IMR-90 (cell line): ENCODE data around the gene PRODH. TPM values are rescaled to one million over a fixed set of nuclear protein-coding genes. Genes with fewer than 3 reads are reported as not detected.

Source experiments
- ATAC-seq: fragments of 200-7000 bp; cut with Tn5 transposase; 2 replicates; pipeline ENCODE4 v1.9.1; 2020; ENCODE audit warnings: low read depth, mild to moderate bottlenecking, moderate library complexity
- BruUV-seq: library from RNA; stranded (reverse); fragments of 400-500 nt; replicated peaks from 2 replicates; lab custom pipeline; 2021; lab: Mats Ljungman, UMichigan
- CTCF ChIA-PET: fragments of 300-600 bp; formaldehyde crosslinking; extraction: SDS; loops from one replicate; lab custom pipeline; 2021; ENCODE audit warnings: antibody characterized with exemption; lab: Yijun Ruan, JAX
- POLR2A ChIA-PET: fragments of 300-600 bp; sonication (Branson Sonifier 250); formaldehyde crosslinking; loops from one replicate; lab custom pipeline; 2022; ENCODE audit warnings: antibody characterized with exemption; ENCODE audit not compliant: unreplicated experiment; lab: Charles Lee
- DNase-seq: peaks from one replicate; pipeline ENCODE4 v3.0.0; 2013
- H2AFZ ChIP-seq: replicated peaks from 2 replicates; pipeline ENCODE3; 2013; ENCODE audit warnings: low read length, mild to moderate bottlenecking; ENCODE audit not compliant: poor library complexity
- H2AK5ac ChIP-seq: 2 replicates; pipeline ENCODE4 v1.6.1; 2013; ENCODE audit warnings: low read depth, low read length, inconsistent platforms
- H2AK9ac ChIP-seq: replicated peaks from 2 replicates; pipeline ENCODE3; 2013; ENCODE audit warnings: mild to moderate bottlenecking, low read depth, low read length, moderate library complexity; ENCODE audit not compliant: poor library complexity
- H2BK120ac ChIP-seq: 2 replicates; pipeline ENCODE4 v1.6.1; 2013; ENCODE audit warnings: low read depth, low read length, inconsistent platforms
- H2BK15ac ChIP-seq: 3 replicates; pipeline ENCODE4 v1.6.1; 2013; ENCODE audit warnings: low read depth, low read length, inconsistent platforms
- H2BK20ac ChIP-seq: 2 replicates; pipeline ENCODE4 v1.6.1; 2013; ENCODE audit warnings: low read depth, mild to moderate bottlenecking, inconsistent platforms, low read length, moderate library complexity
- H2BK5ac ChIP-seq: 2 replicates; pipeline ENCODE4 v1.6.1; 2013; ENCODE audit warnings: mild to moderate bottlenecking, low read depth, low read length, inconsistent platforms; ENCODE audit not compliant: poor library complexity, severe bottlenecking
- H3K14ac ChIP-seq: replicated peaks from 2 replicates; pipeline ENCODE4 v1.6.1; 2013; ENCODE audit warnings: low read depth, low read length, inconsistent platforms
- H3K18ac ChIP-seq: 2 replicates; pipeline ENCODE4 v1.6.1; 2013; ENCODE audit warnings: low read depth, low read length, control low read depth
- H3K23ac ChIP-seq: 2 replicates; pipeline ENCODE4 v1.6.1; 2013; ENCODE audit warnings: low read depth, low read length, inconsistent platforms
- H3K27ac ChIP-seq: 2 replicates; pipeline ENCODE4 v1.5.1; 2013; ENCODE audit warnings: mild to moderate bottlenecking, control low read depth, low read length; ENCODE audit not compliant: insufficient read depth
- H3K27me3 ChIP-seq: 2 replicates; pipeline ENCODE4 v1.6.1; 2013; ENCODE audit warnings: low read length; ENCODE audit not compliant: control insufficient read depth, insufficient read depth
- H3K36me3 ChIP-seq: 2 replicates; pipeline ENCODE4 v1.6.1; 2013; ENCODE audit warnings: low read length, mixed read lengths; ENCODE audit not compliant: control insufficient read depth, insufficient read depth
- H3K4ac ChIP-seq: 2 replicates; pipeline ENCODE4 v1.6.1; 2013; ENCODE audit warnings: low read depth, low read length, inconsistent platforms
- H3K4me1 ChIP-seq: 2 replicates; pipeline ENCODE4 v1.6.1; 2013; ENCODE audit warnings: low read length, mixed read lengths; ENCODE audit not compliant: control insufficient read depth, insufficient read depth
- H3K4me2 ChIP-seq: 2 replicates; pipeline ENCODE4 v1.6.1; 2013; ENCODE audit warnings: low read depth, mild to moderate bottlenecking, control low read depth, low read length, moderate library complexity
- H3K4me3 ChIP-seq: 2 replicates; pipeline ENCODE4 v1.5.1; 2013; ENCODE audit warnings: low read depth, mild to moderate bottlenecking, control low read depth, low read length, moderate library complexity; ENCODE audit not compliant: insufficient read depth
- H3K56ac ChIP-seq: 2 replicates; pipeline ENCODE4 v1.6.1; 2013; ENCODE audit warnings: low read length, inconsistent platforms; ENCODE audit not compliant: insufficient read depth; ENCODE audit errors: extremely low read depth
- H3K79me1 ChIP-seq, 2 experiments: 2 replicates each; pipeline ENCODE4 v1.6.1; 2013; ENCODE audit warnings: low read length in 2 of 2, inconsistent platforms in 1 of 2, low read depth in 1 of 2
- H3K9ac ChIP-seq: 2 replicates; pipeline ENCODE4 v1.6.1; 2013; ENCODE audit warnings: low read depth, low read length, control low read depth
- H3K9me1 ChIP-seq: 2 replicates; pipeline ENCODE4 v1.6.1; 2013; ENCODE audit warnings: low read length, inconsistent platforms; ENCODE audit not compliant: insufficient read depth
- H3K9me3 ChIP-seq: 2 replicates; pipeline ENCODE4 v1.6.1; 2013; ENCODE audit warnings: low read length; ENCODE audit not compliant: control insufficient read depth, insufficient read depth
- H4K20me1 ChIP-seq: 2 replicates; pipeline ENCODE4 v1.6.1; 2013; ENCODE audit warnings: low read length, inconsistent platforms; ENCODE audit not compliant: insufficient read depth
- H4K5ac ChIP-seq: 2 replicates; pipeline ENCODE4 v1.6.1; 2013; ENCODE audit warnings: mild to moderate bottlenecking, low read depth, low read length, control low read depth
- H4K8ac ChIP-seq, 2 experiments: 2 replicates each; pipeline ENCODE4 v1.6.1; 2013; ENCODE audit warnings: low read depth in 2 of 2, low read length in 2 of 2, control low read depth in 1 of 2, inconsistent platforms in 1 of 2
- H4K91ac ChIP-seq: 2 replicates; pipeline ENCODE4 v1.6.1; 2013; ENCODE audit warnings: low read depth, low read length, inconsistent platforms; ENCODE audit not compliant: insufficient read depth
- CTCF ChIP-seq: conservative IDR thresholded peaks from 2 replicates; pipeline ENCODE4 v1.5.1; 2012; ENCODE audit warnings: mild to moderate bottlenecking, low read depth, low read length, improper control_type of control experiment
- WGBS, 2 experiments: methylation state at CpG; one replicate each; pipeline versions ENCODE4 v1.1.5 to v1.1.7; 2013; ENCODE audit warnings: missing lambda C conversion rate in 2 of 2; ENCODE audit not compliant: insufficient read length in 1 of 2; ENCODE audit errors: extremely low coverage in 2 of 2; 5-methylcytosine and 5-hydroxymethylcytosine counted together
- dilution Hi-C: fragments of 300-500 bp; cut with HindIII; formaldehyde crosslinking; loops from one replicate; pipeline ENCODE4 v1.14.3; 2018; ENCODE audit warnings: low sequenced_read_pairs; ENCODE audit not compliant: unreplicated experiment
- in situ Hi-C: fragments of 300-500 bp; cut with MboI; formaldehyde crosslinking; loops from 3 replicates; pipeline ENCODE4 v1.14.3; 2019; ENCODE audit warnings: low sequenced_read_pairs, inconsistent platforms, mixed read lengths
- intact Hi-C: fragments of 100-400 bp; cut with micrococcal nuclease; formaldehyde crosslinking; loops from 2 replicates; pipeline ENCODE4 v1.10.0; 2022
- polyA plus RNA-seq, 3 experiments: library from polyadenylated mRNA; depleted of rRNA; stranded (reverse); fragments of >200 nt; gene quantifications; 2 replicates each; pipeline ENCODE4 v1.2.3, GENCODE V29; 2012; ENCODE audit warnings: low replicate concordance in 1 of 3
- total RNA-seq: library from RNA; depleted of rRNA; stranded (reverse); fragments of >200 nt; gene quantifications from 2 replicates; pipeline ENCODE4 v1.2.3, GENCODE V29; 2012

Gene PRODH
- total and polyA plus RNA-seq, 2 of the 4 experiments (the other 2 are of a cell fraction): 0.02 TPM; not detected in 1

- ATAC-seq (no peak), DNase-seq (no peak)
- no peak overlapping the region for H3K27ac ChIP-seq
- H3K4me1 ChIP-seq: no peaks in the 10 kb centered on the region
- no peak overlapping the region for H2AK5ac ChIP-seq
- no peak overlapping the region for H2BK120ac ChIP-seq
- H2AK9ac ChIP-seq: no peak overlapping the region
- no peak overlapping the region for H2BK15ac ChIP-seq
- no peak overlapping the region for H3K23ac ChIP-seq
- H2BK20ac ChIP-seq: no peak overlapping the region
- H3K56ac ChIP-seq: no peak overlapping the region
- no peak overlapping the region for H3K14ac ChIP-seq
- dilution Hi-C loops (no loop called here), intact Hi-C loops (no loop called here), in situ Hi-C loops (loop anchor here (25.0 kb wide), 1 partner anchor 412 kb away; no protein-coding TSS in a partner anchor)
- ChIA-PET POLR2A (no interaction called here), CTCF (no interaction called here)
- no peaks in the 10 kb centered on the region for H3K36me3 ChIP-seq
- H3K4me3 ChIP-seq: no peak overlapping the region
- no peak for TF ChIP-seq CTCF
- no peak overlapping the region for H4K5ac ChIP-seq
- no peak overlapping the region for H3K4me2 ChIP-seq
- H3K27me3 ChIP-seq: peaks cover 27% of the 10 kb centered on the region
- H2BK5ac ChIP-seq: no peak overlapping the region
- H3K79me1 ChIP-seq: no peaks in the 10 kb centered on the region
- H4K8ac ChIP-seq: no peak overlapping the region
- no peak overlapping the region for H3K9ac ChIP-seq
- H4K20me1 ChIP-seq: no peaks in the 10 kb centered on the region
- H2AFZ ChIP-seq: no peak overlapping the region
- no peak overlapping the region for H3K18ac ChIP-seq
- H3K4ac ChIP-seq: no peak overlapping the region
- no peaks in the 10 kb centered on the region for H3K9me3 ChIP-seq
- H4K91ac ChIP-seq: no peak overlapping the region
- BruUV-seq: no TSS peak
- H3K9me1 ChIP-seq: no peaks in the 10 kb centered on the region
- WGBS, 2 experiments: no CpG with 5 or more reads among the region's 5 CpGs
These were observed 14.0 kb upstream of the PRODH start for GRCh38 chr22:18950141-18950540.
